GM18517 (cell line): ENCODE measurements around the gene KCNJ1.

Experiments used
- ATAC-seq: cut with Tn5 transposase; IDR thresholded peaks from one replicate; pipeline ENCODE4 v1.9.1; 2021; ENCODE audit warnings: mild to moderate bottlenecking, moderate library complexity; ENCODE audit not compliant: unreplicated experiment

The KCNJ1 gene

DNA sequence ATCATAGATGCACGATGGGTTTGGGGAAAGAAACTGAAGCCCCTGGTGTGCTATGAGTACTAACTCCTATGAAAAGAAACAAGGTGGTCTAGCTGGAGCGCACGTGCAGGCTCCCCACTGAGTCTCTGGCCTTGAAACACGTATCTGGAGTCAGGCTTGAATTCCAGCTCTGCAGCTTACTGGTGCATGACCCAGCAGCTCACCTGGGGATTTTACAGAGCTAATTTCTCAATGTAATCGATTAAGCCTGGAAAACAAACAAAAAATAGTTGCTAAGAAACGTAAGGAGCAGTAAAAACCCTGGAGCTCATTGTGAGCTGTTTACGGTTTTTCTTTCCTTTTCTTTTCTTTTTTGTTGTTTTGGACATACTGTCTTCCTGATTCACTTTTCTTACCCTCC lies 12.3 kb downstream of the KCNJ1 start:
- no peak for ATAC-seq

DNA sequence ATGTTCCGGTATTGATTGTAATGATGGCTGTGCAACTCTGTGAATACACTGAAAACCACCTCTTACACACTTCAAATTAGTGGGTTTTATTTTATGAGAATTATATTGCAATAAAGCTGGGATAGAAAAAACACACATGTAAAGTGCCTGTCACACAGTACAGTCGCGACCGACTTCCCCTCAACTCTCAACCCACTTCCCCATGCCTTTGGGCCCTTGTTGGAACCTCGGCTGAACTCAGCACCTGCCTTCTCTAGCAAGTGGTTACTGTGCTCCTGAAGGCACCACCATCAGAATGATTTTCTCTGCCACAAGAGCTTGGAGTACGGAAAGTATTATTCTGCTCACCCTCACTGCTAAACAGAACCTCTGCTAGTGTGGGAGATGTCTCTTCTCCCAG lies 13.5 kb downstream of the KCNJ1 start:
- ATAC-seq: no peak

DNA sequence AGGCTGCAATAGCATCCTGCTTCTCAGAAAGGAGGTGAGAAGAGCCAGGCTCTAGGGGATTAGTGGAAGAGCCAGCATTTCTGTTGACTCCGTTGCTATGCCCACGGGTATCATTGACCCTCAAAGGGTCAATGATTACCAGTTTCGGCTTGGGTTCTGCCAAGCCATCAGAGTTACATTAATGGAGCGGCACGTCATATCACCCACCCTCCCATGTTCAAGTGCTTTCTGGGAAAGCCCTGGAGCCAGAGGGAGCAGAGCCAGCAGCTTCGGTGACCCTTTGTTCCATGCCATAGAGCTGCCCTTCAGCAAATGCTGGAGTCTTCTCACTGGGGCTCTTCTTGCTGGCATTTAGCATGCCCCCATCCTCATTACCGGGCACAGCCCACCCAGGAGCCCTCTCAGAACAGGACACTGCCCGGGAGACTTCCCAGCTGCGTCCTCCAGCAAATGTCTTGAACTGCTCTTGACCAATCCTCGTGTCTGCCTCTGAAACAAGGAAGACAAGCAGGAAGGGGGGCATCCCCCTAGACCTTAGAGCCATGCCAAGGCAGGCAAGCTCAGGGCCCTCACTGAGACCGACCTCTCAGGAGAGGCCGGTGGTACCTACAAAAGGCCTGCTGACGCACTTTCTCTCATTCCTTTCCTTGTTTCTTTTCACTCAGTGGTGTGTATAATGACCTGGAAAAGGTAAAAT lies 14.6 kb downstream of the KCNJ1 start:
- ATAC-seq: no peak

DNA sequence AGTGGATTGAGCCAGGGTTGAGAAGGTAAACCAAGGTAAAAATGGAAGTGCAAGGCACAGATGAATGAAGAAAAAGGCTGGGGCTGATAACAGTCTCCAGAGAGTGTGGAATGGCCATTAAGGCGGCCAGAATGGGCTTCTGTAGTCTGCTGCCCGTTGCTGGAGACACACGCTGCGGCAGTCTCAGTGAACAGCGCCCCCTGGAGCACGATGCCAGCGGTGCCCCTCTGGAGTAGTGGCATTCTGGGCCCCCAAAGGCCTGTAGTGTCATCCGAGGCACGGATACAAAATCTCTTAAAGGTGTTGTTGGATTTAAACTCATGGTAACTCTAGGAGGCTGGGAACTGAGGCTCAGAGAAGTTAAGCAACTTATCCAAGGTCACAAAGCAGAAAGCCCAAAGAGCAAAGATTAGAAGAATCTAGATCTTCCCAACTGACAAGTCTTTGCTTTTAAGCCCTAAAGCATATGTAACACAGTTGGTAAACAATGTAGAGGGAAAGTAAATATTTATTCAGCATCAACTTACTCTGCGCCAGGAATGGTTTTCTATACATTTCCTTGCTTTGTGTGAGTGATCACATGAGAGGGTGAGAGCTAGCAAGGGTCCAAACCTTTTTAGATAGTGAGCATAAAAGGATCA lies 18.2 kb downstream of the KCNJ1 start:
- ATAC-seq: peak; percentile 68

DNA sequence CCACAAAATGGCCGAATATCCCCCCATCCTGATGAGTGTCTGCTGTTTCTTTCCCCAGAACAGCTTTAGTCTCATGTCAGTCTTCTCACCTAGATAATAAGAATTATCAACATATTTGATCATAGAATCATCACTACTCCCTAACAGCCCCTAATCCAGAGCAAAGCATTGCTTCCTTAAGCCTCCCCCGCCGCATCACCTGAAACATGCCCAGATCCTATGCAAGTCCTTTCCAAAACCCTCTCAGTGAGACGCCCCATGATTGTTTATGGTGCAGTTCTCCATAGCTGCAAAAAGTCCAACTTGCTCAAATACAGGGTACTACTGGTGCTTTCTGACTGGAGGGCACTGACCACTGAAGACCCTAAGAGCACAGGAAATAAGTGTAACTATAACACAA lies 20.1 kb downstream of the KCNJ1 start:
- no peak for ATAC-seq

DNA sequence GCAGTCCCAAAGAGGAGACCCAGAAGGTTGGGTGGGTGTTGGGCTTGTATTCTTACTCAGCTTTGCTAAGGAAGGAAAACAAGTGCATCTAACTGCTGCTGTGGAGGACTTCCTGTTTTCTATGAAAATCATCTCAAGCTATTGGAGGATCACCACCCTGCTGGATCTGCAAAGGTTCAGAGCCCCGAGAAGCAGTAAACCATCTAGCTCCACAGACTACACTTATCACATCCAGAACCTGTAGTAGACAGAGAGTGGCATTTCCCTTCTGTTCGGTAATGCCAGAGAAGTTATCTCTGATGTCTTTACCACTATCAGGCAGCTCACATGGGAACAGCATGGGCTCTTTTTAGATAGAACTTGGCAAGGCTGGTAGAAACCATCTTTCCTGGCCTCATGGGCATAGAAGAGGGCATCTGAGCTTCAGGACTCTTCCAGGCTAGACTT lies 21.7 kb downstream of the KCNJ1 start:
- no peak for ATAC-seq

DNA sequence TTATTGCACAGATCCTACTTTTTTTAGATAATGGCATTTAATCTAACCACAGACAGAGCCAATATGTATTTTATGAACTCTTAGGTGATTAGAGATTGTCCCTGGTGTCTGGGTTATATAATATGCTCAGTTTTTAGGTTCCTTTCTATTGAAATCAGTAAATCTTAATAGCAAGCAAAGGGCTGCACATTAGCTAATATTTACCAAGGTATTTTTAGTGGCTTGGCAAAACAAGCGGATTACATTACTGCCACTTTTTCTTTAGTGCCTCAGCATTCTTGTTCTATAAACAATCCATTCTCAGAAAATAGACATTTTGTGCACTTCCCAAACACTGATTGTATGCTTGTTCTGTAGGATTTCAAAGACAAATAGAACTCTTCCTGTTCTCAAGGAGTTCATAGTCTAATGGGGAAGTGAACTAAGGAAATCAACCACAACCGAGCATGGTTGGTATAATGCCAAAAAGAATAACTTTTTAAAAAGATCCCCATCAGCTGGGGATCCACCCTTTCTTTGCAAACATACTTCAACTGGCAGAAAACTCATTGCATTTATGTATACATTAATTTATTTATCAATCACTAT lies 23.8 kb downstream of the KCNJ1 start:
- ATAC-seq: no peak

DNA sequence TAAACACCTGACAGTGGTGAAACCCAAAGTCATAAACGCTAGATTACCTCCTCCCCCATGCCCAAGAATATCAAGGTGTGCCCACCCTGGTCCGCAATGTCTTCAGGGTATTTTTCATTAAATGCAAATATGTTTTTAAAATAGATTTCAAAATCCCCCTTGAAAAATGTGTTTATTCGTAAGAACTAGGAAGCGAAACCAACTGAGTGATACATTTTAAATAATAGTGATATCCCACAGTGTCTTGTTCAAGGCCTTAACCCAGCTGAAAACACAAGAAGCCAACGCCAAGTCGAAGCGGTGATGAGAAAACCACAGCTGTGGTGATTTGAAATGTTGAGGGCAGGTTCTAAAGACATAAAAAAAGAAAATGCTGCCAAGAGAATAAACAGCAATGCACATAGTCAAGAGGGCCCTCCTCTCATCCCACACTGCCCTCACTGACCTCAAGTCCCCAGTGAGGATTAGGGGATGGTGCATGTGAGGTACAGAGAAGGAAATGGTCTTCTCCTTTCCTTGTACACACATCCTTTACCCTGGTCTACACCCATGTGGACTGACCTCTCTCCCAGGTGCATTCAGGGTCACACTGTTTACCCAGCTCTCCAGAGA lies 25.5 kb downstream of the KCNJ1 start:
- peak; percentile 52 for ATAC-seq

DNA sequence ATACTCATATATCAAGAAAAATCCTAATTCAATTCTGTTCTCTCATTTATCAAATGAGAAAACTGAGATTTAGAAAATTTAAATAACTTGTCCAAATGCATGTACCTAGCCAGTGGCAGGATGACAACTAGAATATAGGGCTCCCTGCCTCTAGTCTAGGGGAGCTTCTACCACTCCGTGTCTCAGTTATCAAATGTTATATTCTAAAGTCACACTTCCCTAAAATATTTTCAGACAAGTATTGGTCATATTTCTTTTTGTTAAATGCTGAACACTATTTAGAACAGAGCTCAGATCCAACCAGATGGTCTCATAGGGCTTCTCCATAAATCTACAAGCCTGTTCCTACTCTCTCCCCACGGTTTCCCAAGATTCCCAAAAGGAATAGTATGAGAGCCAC lies 26.3 kb downstream of the KCNJ1 start:
- no peak for ATAC-seq

DNA sequence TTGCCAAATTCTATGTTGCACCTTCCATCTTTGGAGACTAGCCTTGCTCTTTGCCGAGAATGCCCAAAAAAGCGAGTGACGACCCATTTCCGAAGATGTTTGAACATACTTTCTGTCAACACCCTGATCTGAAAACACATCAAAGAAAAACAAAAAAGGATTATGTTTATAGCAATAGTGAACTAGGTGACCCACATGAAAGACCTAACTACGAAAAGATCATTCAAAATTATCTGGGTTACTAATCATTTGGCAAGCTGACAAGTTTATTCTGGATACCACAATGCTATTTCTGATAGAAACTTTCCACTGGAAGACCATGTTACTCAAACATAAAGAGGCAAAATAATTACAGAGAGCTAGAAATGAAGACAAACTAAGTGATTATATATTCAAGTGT lies 27.0 kb downstream of the KCNJ1 start:
- ATAC-seq: no peak

DNA sequence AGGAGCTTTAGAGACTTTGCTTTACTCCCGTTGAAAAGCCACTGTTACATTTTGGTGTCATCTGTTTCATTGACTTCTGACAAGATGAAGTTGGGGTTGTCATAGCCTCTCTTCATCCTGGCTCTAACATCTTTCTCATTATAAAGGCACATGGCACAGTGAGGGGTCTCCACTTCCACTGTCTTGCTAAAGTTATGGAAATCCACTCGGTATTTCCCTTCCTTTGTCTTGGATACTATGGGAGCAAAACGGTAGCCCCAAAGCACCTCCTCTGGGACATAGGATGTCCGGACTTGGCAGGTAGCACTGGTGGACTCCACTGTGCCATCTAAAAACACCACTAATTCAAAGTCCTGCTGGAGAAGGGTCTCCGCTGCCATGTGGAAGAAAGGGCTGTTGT lies 28.0 kb downstream of the KCNJ1 start:
- ATAC-seq: no peak

DNA sequence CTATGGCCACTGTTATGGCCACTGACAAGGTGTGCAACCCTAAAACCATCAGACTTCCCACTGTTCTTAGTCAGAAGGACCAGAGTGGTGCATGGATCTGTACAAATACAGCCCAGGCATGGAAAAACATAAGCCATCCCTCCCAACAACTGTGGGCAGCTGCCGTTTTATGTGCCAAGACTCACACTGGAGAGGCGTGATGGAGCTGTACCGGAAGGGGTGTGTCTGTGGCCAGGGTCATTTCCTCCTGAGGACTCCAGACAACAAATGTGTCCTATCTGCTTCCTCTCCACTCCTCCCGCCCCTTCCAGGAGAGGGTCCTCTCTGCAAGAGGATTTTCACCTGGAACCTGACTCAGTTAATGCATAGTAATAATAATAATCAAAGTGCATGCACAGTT lies 29.5 kb downstream of the KCNJ1 start:
- no peak for ATAC-seq

DNA sequence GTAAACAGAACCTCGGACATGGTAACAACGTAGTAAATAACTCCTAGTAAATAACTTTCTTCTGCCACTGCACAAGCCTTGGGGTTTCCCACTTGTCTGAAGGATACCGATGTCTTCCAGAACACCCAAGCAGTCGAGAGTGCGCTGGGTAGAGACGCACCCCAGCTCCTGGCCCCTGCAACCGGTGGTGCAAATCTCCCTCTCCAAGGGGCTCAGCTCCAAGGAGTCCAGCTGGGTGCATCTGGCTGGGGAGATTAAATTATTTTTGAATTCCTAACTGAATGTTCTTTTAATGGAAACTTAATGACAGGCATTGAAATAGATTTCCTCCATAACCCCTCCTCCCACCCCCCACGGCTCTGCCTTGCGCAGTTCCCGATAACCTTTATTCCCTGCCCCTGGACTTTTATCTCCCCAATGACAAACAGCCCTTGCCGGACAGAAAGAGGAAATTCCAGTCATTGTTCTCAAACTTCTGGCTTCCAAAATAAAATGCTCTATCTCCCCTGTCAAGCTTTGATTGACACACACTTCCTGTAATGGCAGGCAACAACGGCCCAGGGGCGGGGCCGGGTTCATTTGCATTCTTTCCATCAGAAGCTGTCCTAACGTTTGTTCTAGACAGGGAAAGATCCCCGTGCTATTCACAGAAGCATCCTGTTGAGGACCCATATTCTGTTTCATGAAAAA lies 31.2 kb downstream of the KCNJ1 start:
- no peak for ATAC-seq

DNA sequence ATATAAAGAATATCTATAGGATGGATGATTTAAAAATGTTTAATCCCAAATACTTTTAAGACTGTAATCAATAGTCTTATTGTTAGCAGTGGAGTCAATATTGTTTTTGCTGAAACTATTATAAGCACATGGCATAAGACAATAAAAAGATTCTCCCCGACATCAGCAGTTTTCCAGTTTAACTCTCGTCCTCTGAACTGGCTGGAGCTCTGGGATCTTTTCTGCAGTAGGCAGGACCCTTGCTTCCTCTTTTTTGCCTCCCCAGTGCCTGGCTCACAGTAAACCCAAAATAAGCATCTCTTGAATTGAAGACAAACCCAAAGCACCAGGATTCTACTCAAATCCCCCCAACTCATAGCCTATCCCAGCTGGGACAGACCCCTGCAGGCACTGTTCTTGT lies 32.9 kb downstream of the KCNJ1 start:
- ATAC-seq: no peak

DNA sequence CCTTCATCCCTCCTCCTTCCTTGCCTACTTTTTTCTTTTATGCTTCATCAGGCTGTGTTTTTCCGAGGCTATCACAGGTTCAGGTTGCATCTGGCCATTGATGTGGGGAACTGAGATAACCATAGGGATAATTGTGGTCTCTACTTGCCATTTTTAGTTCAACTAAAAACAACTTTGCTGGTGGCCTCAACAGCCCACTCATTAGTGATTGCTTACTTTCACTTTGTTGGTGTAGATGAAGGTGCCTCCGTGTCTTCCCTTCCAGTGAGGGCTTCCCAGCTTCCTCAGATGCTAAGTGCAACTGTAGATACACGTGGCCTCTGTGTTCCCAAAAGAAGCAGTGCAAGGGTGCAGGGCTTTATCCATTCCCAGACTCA lies 35.0 kb downstream of the KCNJ1 start:
- no peak for ATAC-seq

DNA sequence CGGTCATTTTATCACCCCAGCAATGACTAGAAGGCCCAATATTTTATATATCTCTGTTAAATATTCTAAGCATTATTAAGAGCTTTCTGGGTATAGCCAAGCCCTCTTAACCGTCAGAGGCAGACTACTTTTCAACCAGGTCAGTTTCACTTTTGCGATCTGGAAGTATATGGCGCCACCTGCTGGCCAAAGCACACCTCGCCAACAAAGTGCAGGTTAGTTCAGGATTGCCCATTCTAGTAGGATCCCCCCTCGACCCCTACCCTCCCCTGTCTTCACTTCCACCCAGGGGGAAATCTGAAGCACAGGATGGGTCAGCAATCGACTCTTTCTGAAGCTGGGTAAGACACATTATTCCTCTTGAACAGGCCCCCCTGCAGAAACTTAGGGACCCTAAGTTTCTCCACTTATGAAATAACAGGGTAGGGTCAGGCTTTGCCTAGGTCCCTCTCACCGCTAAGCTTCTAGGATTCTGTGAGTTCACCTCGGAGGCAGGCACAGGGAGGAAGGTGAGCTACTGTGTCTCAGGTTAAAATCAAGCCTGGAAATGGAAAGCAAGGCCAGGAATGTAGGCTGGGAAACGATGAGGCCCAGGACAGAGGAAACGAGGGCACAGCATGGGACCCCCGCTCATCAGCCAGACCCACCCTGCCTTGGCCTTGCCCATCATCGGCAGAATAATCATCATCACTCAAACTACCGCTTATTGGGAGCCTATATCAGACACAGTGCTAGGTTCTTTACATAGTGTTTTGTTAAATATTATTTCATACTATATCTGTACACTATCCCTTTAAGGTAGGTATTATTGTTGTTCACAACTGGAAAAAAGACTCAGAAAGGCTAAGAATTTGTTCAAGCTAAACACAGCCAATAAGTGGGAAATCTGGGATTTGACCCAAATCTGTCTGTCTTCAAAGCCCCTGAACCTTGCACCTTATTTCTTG lies 35.6 kb downstream of the KCNJ1 start:
- peak; percentile 70 for ATAC-seq

DNA sequence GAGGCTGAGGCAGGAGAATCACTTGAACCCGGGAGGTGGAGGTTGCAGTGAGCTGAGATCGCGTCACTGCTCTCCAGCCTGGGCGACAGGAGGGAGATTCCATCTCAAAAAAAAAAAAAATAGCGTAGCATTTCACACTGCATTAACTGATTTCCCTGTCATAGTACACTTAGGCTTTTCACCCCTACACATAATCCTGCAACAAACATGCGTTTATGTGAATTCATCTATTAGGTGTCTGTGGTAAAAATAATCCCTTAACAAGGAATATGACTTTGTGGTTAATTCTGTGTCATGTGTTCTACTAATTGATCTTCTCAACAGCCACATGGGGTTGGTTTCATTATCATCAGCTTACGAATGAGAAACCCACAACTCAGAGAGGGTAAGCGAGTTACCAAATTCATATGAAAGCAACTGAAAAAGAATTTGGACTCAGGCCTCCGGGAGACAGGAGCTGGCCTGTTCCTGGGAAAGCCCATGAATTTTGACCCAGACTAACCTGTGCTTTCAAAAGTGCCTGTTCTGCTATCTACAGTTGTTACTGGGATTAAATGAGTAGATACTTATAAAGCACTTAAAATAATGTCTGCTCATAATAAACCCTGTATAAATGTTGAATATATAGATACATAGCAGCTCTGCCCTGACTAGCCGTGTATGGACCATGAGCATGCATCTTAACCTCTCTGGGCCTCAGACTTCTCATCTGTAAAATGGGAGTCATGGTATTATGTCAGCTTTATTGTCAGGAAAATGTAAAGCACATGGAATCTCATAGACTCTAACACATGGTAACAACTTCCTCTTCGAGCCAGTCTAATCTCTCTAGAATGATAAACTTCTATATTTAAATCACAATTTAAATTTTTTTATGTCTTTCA lies 36.6 kb downstream of the KCNJ1 start:
- peak; percentile 41 for ATAC-seq

DNA sequence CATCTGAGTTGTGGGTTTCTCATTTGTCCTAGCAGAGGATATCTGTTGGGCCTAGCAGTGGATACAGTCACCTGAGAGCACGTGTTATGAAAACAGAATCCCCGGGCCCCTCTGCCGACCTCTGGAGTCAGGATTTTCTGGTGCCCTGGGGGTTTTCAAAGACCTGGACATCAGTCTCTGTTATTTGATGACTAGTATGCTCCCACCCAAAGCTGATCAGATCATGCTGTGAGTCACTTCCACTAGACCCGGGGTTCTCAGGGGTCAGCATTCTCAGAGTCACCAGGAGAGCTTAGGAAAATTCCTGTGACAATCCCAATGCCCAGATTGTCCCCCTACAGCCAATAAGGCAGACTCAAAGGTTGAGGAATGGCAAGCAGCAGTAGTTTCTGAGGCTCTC lies 38.7 kb downstream of the KCNJ1 start:
- no peak for ATAC-seq

DNA sequence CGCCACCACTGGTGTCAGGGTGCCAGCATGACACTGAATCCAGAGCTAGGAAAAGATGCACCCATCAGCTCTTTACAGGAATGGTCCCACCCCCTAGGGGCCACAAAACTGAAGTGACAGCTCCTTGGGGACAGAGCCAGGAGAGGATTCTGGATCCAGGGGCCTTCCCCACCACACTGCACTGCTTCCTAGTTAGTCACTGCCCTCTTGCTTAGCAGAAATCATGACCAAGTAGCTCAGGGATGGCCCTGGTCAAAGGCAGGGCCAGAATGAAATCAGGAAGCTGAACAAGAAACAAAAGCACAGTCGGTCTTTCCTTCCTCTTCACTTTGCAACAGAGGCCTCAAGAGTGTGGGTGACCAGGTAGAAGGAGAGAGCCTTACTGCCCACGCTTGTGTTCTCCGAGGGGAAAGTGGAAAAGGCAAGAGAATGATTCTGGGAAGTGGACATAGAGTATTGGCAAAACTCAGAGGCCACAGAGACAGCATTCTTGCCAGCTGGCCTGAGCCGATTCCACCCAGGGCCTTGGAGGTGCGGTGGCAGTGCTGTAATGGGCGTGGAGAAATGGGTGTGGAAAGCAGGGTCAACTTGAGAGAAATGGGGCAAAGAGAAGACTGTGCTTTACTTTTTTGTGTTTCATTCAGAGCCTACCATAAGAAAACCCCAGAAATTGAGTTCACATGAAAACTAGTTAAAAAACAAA lies 39.8 kb downstream of the KCNJ1 start:
- ATAC-seq: no peak
